ENCODE results near the gene UTS2.

The UTS2 gene

DNA sequence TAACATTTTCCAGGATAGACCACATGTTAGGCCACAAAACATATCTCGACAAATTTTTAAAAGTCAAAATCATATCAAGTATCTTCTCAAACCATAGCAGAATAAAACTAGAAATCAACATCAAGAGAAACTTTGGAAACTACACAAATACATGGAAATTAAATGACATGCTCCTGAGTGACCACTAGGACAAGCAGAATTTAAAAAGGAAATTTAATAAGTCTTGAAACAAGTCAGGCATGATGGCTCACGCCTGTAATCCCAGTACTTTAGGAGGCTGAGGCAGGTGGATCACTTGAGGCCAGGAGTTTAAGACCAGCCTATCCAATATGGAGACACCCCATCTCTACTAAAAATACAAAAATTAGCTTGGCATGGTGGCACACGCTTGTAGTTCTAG lies 26.4 kb upstream of the UTS2 start:
- H3K27me3 ChIP-seq (ENCODE audit: control insufficient read depth, insufficient read depth, low read length): no peaks in the 10 kb centered on the region
- H3K9ac ChIP-seq (ENCODE audit: low read length): no peak overlapping the region
- no peaks in the 10 kb centered on the region for H3K4me1 ChIP-seq (ENCODE audit: control insufficient read depth, insufficient read depth, low read length)
- H3K4me3 ChIP-seq (ENCODE audit: low read length): no peak overlapping the region
- no peaks in the 10 kb centered on the region for H3K36me3 ChIP-seq (ENCODE audit: control insufficient read depth, insufficient read depth, low read length)
- no peaks in the 10 kb centered on the region for H3K9me3 ChIP-seq (ENCODE audit: control insufficient read depth, low read length)

DNA sequence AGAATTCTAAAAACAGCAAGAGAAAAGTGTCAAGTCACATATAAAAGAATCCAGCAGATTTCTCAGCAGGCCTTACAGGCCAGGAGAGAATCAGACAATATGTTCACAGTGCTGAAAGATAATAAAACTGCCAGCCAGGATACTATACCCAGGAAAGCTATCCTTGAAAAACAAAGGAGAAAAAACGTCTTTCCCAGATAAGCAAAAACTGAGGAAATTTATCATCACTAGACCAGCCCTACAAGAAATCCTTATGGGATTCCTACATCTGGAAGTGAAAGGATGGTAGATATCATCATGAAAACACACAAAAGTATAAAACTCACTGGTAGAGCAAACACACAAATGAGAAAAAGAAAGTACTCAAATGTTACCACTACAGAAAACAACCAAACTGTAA lies 25.2 kb upstream of the UTS2 start:
- Histone ChIP-seq H3K36me3 (ENCODE audit: control insufficient read depth, insufficient read depth, low read length) (no peaks in the 10 kb centered on the region), H3K27me3 (ENCODE audit: control insufficient read depth, insufficient read depth, low read length) (no peaks in the 10 kb centered on the region), H3K9me3 (ENCODE audit: control insufficient read depth, low read length) (no peaks in the 10 kb centered on the region), H3K4me3 (ENCODE audit: low read length) (no peak overlapping the region), H3K4me1 (ENCODE audit: control insufficient read depth, insufficient read depth, low read length) (no peaks in the 10 kb centered on the region), H3K9ac (ENCODE audit: low read length) (no peak overlapping the region)

GRCh38 chr1:7873801-7874795 lies 21.2 kb upstream of the UTS2 start:
- H3K9me3 ChIP-seq (ENCODE audit: control insufficient read depth, low read length): no peaks in the 10 kb centered on the region
- no peak overlapping the region for H3K4me3 ChIP-seq (ENCODE audit: low read length)
- no peak overlapping the region for H3K9ac ChIP-seq (ENCODE audit: low read length)
- no peaks in the 10 kb centered on the region for H3K4me1 ChIP-seq (ENCODE audit: control insufficient read depth, insufficient read depth, low read length)
- H3K36me3 ChIP-seq (ENCODE audit: control insufficient read depth, insufficient read depth, low read length): no peaks in the 10 kb centered on the region
- H3K27me3 ChIP-seq (ENCODE audit: control insufficient read depth, insufficient read depth, low read length): no peaks in the 10 kb centered on the region

DNA sequence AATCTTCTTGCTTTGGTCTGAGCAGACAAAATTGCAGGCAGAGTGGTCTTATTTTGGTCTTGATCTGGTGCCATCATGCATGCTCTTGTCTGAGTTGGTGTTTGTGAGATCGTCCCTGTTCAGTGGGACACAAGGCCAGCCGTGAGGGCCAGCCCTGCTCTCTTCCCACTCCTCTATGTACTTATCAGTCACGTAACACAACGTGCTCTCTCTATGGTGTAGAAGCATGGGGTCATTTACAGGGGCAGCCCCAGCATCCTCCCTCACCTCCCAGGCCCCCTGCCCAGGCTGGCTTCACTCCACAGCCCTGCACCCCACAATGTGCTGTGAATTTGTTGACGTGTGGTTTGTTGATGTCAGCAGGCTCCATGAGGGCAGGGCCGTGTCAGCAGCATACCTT lies 18.3 kb upstream of the UTS2 start:
- Histone ChIP-seq H3K27me3 (ENCODE audit: control insufficient read depth, insufficient read depth, low read length) (no peaks in the 10 kb centered on the region), H3K4me3 (ENCODE audit: low read length) (no peak overlapping the region), H3K4me1 (ENCODE audit: control insufficient read depth, insufficient read depth, low read length) (no peaks in the 10 kb centered on the region), H3K9me3 (ENCODE audit: control insufficient read depth, low read length) (no peaks in the 10 kb centered on the region), H3K36me3 (ENCODE audit: control insufficient read depth, insufficient read depth, low read length) (no peaks in the 10 kb centered on the region), H3K9ac (ENCODE audit: low read length) (no peak overlapping the region)

DNA sequence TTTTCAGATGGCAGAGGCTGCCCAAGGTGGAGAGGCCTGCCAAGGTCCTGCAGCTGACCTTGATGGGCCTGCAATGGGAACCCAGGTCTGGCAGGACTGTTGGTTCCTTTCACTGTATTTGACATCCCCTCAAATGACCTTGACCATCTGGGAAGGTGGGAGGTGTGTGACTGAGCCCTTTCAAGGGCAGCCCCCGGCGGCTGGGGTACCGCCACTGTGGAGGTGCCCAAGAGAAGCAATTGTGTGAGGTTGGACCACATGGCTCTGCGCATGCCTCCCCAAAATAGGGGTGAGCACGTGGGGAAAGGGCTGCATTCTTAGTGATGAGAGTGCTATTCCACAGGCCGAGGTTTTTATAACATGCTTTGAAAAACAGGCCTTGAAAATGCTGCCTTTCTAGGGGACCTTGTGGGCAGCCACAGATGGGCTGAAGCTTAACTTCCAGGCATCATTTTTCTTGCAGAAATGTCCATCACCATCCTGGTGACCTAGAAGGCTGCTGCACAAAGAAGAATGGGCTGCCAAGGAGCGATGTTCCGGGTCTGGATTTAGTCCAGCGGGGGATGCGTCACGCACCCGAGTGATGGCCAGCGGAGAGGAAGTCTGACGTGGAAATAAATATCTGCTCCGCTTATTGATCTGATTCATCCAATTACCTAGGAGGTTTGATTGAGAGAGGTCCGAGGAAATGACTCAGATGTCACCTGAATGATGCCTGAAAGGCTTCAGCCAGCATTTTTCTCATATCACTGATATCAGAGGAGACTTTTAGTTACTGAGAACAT lies 16.5 kb upstream of the UTS2 start:
- no peaks in the 10 kb centered on the region for H3K36me3 ChIP-seq (ENCODE audit: control insufficient read depth, insufficient read depth, low read length)
- no peaks in the 10 kb centered on the region for H3K9me3 ChIP-seq (ENCODE audit: control insufficient read depth, low read length)

GRCh38 chr1:7868070-7868780 lies 15.4 kb upstream of the UTS2 start:
- Histone ChIP-seq H3K4me3 (ENCODE audit: low read length) (no peak overlapping the region), H3K4me1 (ENCODE audit: control insufficient read depth, insufficient read depth, low read length) (no peaks in the 10 kb centered on the region), H3K27me3 (ENCODE audit: control insufficient read depth, insufficient read depth, low read length) (no peaks in the 10 kb centered on the region), H3K36me3 (ENCODE audit: control insufficient read depth, insufficient read depth, low read length) (no peaks in the 10 kb centered on the region), H3K9me3 (ENCODE audit: control insufficient read depth, low read length) (no peaks in the 10 kb centered on the region), H3K9ac (ENCODE audit: low read length) (no peak overlapping the region)

More for the DNA sequence above, 16.5 kb upstream of the UTS2 start:
- Histone ChIP-seq H3K27me3 (ENCODE audit: control insufficient read depth, insufficient read depth, low read length) (no peaks in the 10 kb centered on the region), H3K9ac (ENCODE audit: low read length) (no peak overlapping the region), H3K4me3 (ENCODE audit: low read length) (no peak overlapping the region), H3K4me1 (ENCODE audit: control insufficient read depth, insufficient read depth, low read length) (no peaks in the 10 kb centered on the region)

- H3K9me3 ChIP-seq (ENCODE audit: control insufficient read depth, low read length): no peaks in the 10 kb centered on the region
- no peaks in the 10 kb centered on the region for H3K4me1 ChIP-seq (ENCODE audit: control insufficient read depth, insufficient read depth, low read length)
- no peaks in the 10 kb centered on the region for H3K27me3 ChIP-seq (ENCODE audit: control insufficient read depth, insufficient read depth, low read length)
- H3K36me3 ChIP-seq (ENCODE audit: control insufficient read depth, insufficient read depth, low read length): no peaks in the 10 kb centered on the region
- H3K4me3 ChIP-seq (ENCODE audit: low read length): no peak overlapping the region
- no peak overlapping the region for H3K9ac ChIP-seq (ENCODE audit: low read length)
Observed at GRCh38 chr1:7865978-7866377, 13.1 kb upstream of the UTS2 start.

- Histone ChIP-seq H3K27me3 (ENCODE audit: control insufficient read depth, insufficient read depth, low read length) (no peaks in the 10 kb centered on the region), H3K9me3 (ENCODE audit: control insufficient read depth, low read length) (no peaks in the 10 kb centered on the region), H3K9ac (ENCODE audit: low read length) (no peak overlapping the region), H3K4me3 (ENCODE audit: low read length) (no peak overlapping the region), H3K4me1 (ENCODE audit: control insufficient read depth, insufficient read depth, low read length) (no peaks in the 10 kb centered on the region), H3K36me3 (ENCODE audit: control insufficient read depth, insufficient read depth, low read length) (no peaks in the 10 kb centered on the region)
Observed at GRCh38 chr1:7863756-7864328, 11.0 kb upstream of the UTS2 start.

DNA sequence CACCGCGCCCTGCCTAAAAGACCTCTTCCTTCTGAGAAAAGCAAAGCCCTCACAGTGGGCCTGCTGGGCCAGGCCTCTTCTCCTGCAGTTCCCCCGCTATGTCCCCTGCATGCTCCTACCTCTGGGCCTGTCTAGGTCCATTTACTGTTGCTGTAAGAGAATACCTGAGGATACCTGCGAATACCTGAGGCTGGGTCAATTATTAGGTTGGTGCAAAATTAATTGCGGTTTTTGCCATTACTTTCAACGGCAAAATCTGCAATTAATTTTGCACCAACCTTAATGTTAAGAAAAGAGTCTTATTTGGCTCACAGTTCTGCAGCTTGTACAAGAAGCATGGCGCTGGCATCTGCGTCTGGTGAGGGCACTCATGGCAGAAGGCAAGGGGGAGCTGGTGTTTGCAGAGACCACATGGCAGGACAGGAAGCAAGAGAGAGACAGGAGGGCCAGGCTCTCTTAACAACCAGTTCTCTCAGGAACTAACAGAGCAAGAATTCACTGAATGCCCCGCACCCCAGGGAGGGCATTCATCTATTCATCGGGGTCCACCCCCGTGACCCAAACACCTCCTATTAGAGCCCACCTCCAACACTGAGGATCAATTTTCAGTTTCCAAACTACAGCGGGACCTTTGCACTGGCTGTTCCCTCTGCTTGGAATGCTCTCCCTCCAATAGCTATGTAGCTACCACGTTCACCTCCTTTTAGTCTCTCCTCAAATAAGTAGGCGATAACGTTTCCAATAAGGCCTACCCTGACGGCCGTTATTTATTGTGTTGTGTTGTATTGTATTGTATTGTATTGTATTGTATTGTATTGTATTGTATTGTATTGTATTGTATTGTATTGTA lies 9.6 kb upstream of the UTS2 start:
- no peak overlapping the region for H3K4me3 ChIP-seq (ENCODE audit: low read length)
- no peak overlapping the region for H3K9ac ChIP-seq (ENCODE audit: low read length)
- no peaks in the 10 kb centered on the region for H3K4me1 ChIP-seq (ENCODE audit: control insufficient read depth, insufficient read depth, low read length)
- H3K9me3 ChIP-seq (ENCODE audit: control insufficient read depth, low read length): no peaks in the 10 kb centered on the region
- H3K27me3 ChIP-seq (ENCODE audit: control insufficient read depth, insufficient read depth, low read length): no peaks in the 10 kb centered on the region
- H3K36me3 ChIP-seq (ENCODE audit: control insufficient read depth, insufficient read depth, low read length): no peaks in the 10 kb centered on the region

GRCh38 chr1:7861452-7861851 lies 8.6 kb upstream of the UTS2 start:
- Histone ChIP-seq H3K27me3 (ENCODE audit: control insufficient read depth, insufficient read depth, low read length) (no peaks in the 10 kb centered on the region), H3K4me3 (ENCODE audit: low read length) (no peak overlapping the region), H3K4me1 (ENCODE audit: control insufficient read depth, insufficient read depth, low read length) (no peaks in the 10 kb centered on the region), H3K9me3 (ENCODE audit: control insufficient read depth, low read length) (no peaks in the 10 kb centered on the region), H3K9ac (ENCODE audit: low read length) (no peak overlapping the region), H3K36me3 (ENCODE audit: control insufficient read depth, insufficient read depth, low read length) (no peaks in the 10 kb centered on the region)

GRCh38 chr1:7860130-7860529 lies 7.3 kb upstream of the UTS2 start:
- H3K4me1 ChIP-seq (ENCODE audit: control insufficient read depth, insufficient read depth, low read length): no peaks in the 10 kb centered on the region
- H3K36me3 ChIP-seq (ENCODE audit: control insufficient read depth, insufficient read depth, low read length): no peaks in the 10 kb centered on the region

More at GRCh38 chr1:7860130-7860529, 7.3 kb upstream of the UTS2 start:
- Histone ChIP-seq H3K4me3 (ENCODE audit: low read length) (no peak overlapping the region), H3K9ac (ENCODE audit: low read length) (no peak overlapping the region), H3K9me3 (ENCODE audit: control insufficient read depth, low read length) (no peaks in the 10 kb centered on the region), H3K27me3 (ENCODE audit: control insufficient read depth, insufficient read depth, low read length) (no peaks in the 10 kb centered on the region)

Data from mucosa of stomach (tissue), 1 donor.